ENCODE data around the gene GNAL. TPM values are rescaled to one million over a fixed set of nuclear protein-coding genes. Genes with fewer than 3 reads are reported as not detected.

The GNAL gene
- total RNA-seq, 1 experiment from 2014 or later = 0.44 TPM

DNA sequence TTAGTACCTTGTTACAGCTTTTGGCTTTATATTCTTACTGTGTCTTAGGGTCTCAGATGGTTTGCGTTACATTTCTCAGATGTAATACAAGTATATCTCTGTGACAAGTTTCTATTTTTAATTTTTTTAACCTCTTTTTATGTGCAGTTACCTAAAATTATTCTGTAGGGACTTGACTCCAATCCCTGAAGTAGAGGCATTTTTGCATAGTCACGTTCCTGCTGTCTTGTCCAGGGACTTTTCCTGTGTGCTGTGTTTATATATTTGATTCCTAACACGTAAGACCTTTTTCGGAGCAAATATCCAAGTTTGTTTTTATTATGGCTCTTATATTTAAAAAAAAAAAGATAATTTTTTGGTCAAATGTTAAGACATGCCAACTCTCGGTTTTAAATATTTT lies 91.0 kb downstream of the GNAL start:
- Histone ChIP-seq H3K27me3 (ENCODE audit: control insufficient read depth, insufficient read depth, low read length) (peaks cover 3% of the 10 kb centered on the region), H3K36me3 (ENCODE audit: control insufficient read depth, insufficient read depth, low read length) (no peaks in the 10 kb centered on the region; the same call in 1 of the 2 replicates), H3K9me3 (ENCODE audit: control insufficient read depth, insufficient read depth, low read depth, low read length) (no peaks in the 10 kb centered on the region), H3K4me3 (ENCODE audit: low read depth in 2 of 2, low read length in 2 of 2) (no peak overlapping the region), H3K27ac (ENCODE audit: low read length) (no peak overlapping the region), H3K4me1 (ENCODE audit: control insufficient read depth, insufficient read depth, low read length) (no peaks in the 10 kb centered on the region)
- intact Hi-C loops (cut with micrococcal nuclease; ENCODE audit: unreplicated experiment) = no loop called here
- no TSS peak for BruUV-seq (replicated peaks)
- CTCF ChIA-PET = no interaction called here
- DNase-seq (ENCODE audit: low read depth, low spot score) (no peak), ATAC-seq (no peak)
- TF ChIP-seq, protein P1, sequence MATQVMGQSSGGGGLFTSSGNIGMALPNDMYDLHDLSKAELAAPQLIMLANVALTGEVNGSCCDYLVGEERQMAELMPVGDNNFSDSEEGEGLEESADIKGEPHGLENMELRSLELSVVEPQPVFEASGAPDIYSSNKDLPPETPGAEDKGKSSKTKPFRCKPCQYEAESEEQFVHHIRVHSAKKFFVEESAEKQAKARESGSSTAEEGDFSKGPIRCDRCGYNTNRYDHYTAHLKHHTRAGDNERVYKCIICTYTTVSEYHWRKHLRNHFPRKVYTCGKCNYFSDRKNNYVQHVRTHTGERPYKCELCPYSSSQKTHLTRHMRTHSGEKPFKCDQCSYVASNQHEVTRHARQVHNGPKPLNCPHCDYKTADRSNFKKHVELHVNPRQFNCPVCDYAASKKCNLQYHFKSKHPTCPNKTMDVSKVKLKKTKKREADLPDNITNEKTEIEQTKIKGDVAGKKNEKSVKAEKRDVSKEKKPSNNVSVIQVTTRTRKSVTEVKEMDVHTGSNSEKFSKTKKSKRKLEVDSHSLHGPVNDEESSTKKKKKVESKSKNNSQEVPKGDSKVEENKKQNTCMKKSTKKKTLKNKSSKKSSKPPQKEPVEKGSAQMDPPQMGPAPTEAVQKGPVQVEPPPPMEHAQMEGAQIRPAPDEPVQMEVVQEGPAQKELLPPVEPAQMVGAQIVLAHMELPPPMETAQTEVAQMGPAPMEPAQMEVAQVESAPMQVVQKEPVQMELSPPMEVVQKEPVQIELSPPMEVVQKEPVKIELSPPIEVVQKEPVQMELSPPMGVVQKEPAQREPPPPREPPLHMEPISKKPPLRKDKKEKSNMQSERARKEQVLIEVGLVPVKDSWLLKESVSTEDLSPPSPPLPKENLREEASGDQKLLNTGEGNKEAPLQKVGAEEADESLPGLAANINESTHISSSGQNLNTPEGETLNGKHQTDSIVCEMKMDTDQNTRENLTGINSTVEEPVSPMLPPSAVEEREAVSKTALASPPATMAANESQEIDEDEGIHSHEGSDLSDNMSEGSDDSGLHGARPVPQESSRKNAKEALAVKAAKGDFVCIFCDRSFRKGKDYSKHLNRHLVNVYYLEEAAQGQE (IDR thresholded peaks at IDR 0.05; ENCODE audit: insufficient read depth in 1 of 2, low read depth in 2 of 2, low read length in 1 of 2) = no peak
- no peak for TF ChIP-seq SIN3A (IDR thresholded peaks at IDR 0.05; ENCODE audit: borderline replicate concordance, insufficient read depth, low read depth, low read length)
- TF ChIP-seq, protein P2, sequence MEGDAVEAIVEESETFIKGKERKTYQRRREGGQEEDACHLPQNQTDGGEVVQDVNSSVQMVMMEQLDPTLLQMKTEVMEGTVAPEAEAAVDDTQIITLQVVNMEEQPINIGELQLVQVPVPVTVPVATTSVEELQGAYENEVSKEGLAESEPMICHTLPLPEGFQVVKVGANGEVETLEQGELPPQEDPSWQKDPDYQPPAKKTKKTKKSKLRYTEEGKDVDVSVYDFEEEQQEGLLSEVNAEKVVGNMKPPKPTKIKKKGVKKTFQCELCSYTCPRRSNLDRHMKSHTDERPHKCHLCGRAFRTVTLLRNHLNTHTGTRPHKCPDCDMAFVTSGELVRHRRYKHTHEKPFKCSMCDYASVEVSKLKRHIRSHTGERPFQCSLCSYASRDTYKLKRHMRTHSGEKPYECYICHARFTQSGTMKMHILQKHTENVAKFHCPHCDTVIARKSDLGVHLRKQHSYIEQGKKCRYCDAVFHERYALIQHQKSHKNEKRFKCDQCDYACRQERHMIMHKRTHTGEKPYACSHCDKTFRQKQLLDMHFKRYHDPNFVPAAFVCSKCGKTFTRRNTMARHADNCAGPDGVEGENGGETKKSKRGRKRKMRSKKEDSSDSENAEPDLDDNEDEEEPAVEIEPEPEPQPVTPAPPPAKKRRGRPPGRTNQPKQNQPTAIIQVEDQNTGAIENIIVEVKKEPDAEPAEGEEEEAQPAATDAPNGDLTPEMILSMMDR (IDR thresholded peaks at IDR 0.05) = no peak
- TF ChIP-seq TCF7L2 (IDR thresholded peaks at IDR 0.05; ENCODE audit: low read depth, low read length) = no peak
- TF ChIP-seq POLR2AphosphoS5 (IDR thresholded peaks at IDR 0.05; ENCODE audit: low read depth, low read length) = no peak
- POLR2A ChIA-PET = no interaction called here
- in situ Hi-C loops (cut with HindIII; ENCODE audit: low pct_unique_long_range_greater_than_20kb, low sequenced_read_pairs) = no loop called here

DNA sequence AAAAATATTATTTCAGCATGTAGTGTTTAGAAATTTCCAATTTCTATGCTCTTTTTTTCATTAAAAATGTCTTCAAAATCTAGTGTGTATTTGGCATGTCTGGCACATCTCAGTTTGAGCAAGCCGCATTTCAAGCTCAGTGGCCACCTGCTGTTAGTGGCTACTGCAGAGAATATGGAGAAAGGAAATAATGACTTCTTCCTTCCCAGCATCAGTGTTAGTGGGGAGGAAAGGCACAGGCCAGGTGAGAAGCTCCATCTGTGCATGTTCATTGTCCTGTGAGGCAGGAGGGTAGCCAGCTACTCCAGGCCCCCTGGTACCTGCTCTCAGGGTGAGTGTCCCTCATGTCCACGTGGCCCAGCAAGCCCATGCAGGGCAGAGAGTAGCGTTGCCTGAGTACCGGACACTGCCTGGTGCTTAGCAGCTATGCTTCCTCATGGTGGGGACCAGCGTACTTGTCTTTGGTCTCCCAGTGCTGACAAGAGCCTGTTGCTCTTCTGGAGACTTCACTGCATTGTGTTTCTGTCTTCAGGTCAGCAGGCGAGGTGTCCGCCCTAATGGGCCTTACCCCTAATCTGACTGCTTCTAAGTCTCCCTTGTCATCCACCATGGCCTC lies 94.8 kb downstream of the GNAL start:
- BruUV-seq (replicated peaks) = no TSS peak
- no peak overlapping the region for H3K27ac ChIP-seq (ENCODE audit: low read length)
- in situ Hi-C loops (cut with HindIII; ENCODE audit: low pct_unique_long_range_greater_than_20kb, low sequenced_read_pairs) = no loop called here
- ChIA-PET CTCF (no interaction called here), POLR2A (no interaction called here)
- TF ChIP-seq SIN3A (IDR thresholded peaks at IDR 0.05; ENCODE audit: borderline replicate concordance, insufficient read depth, low read depth, low read length) = no peak
- no peak overlapping the region for H3K4me3 ChIP-seq (ENCODE audit: low read depth in 2 of 2, low read length in 2 of 2)
- intact Hi-C loops (cut with micrococcal nuclease; ENCODE audit: unreplicated experiment) = no loop called here
- H3K9me3 ChIP-seq (ENCODE audit: control insufficient read depth, insufficient read depth, low read depth, low read length) = no peaks in the 10 kb centered on the region
- no peaks in the 10 kb centered on the region; the same call in 1 of the 2 replicates for H3K36me3 ChIP-seq (ENCODE audit: control insufficient read depth, insufficient read depth, low read length)
- no peak for DNase-seq (ENCODE audit: low read depth, low spot score)
- peaks cover 3% of the 10 kb centered on the region for H3K27me3 ChIP-seq (ENCODE audit: control insufficient read depth, insufficient read depth, low read length)
- no peaks in the 10 kb centered on the region for H3K4me1 ChIP-seq (ENCODE audit: control insufficient read depth, insufficient read depth, low read length)
- no peak for ATAC-seq

DNA sequence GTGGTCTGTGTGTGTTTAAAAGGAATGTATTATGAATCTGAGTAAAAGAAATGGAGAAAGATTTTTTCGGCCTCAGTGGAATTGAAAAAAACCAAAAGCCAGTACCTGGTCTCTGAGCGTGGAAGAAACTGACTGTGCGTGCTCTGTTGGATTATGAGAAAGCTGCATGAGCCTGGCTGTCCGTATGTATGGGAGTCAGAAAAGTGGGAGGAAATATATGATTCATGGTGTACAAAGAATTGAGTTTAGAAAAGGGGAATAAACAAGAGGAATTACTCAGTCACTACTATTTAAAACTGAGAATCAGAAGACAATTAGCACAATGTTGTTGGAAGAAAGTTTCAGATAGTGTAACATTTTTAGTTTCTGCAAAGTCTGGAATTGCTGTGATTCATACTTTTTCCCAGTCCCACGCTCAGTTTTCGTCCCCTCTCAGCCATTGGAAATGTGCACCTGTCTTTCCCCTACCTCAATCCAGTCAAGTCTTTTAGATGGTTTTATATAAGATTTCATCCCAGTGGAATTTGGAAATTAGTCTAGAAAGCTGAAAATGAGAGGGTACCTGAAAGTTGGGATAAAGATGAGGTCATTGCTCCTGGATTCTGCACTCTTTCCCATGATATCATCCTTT lies 95.7 kb downstream of the GNAL start:
- Histone ChIP-seq H3K27ac (ENCODE audit: low read length) (no peak overlapping the region), H3K27me3 (ENCODE audit: control insufficient read depth, insufficient read depth, low read length) (peaks cover 3% of the 10 kb centered on the region), H3K36me3 (ENCODE audit: control insufficient read depth, insufficient read depth, low read length) (no peaks in the 10 kb centered on the region; the same call in 1 of the 2 replicates), H3K4me1 (ENCODE audit: control insufficient read depth, insufficient read depth, low read length) (no peaks in the 10 kb centered on the region), H3K9me3 (ENCODE audit: control insufficient read depth, insufficient read depth, low read depth, low read length) (no peaks in the 10 kb centered on the region), H3K4me3 (ENCODE audit: low read depth in 2 of 2, low read length in 2 of 2) (no peak overlapping the region)
- ATAC-seq (no peak), DNase-seq (ENCODE audit: low read depth, low spot score) (no peak)
- in situ Hi-C loops (cut with HindIII; ENCODE audit: low pct_unique_long_range_greater_than_20kb, low sequenced_read_pairs) (no loop called here), intact Hi-C loops (cut with micrococcal nuclease; ENCODE audit: unreplicated experiment) (no loop called here)
- no TSS peak for BruUV-seq (replicated peaks)
- ChIA-PET POLR2A (no interaction called here), CTCF (no interaction called here)
- TF ChIP-seq SIN3A (IDR thresholded peaks at IDR 0.05; ENCODE audit: borderline replicate concordance, insufficient read depth, low read depth, low read length) (no peak), TCF7L2 (IDR thresholded peaks at IDR 0.05; ENCODE audit: low read depth, low read length) (no peak), POLR2AphosphoS5 (IDR thresholded peaks at IDR 0.05; ENCODE audit: low read depth, low read length) (no peak)
- TF ChIP-seq, protein P1 (IDR thresholded peaks at IDR 0.05; ENCODE audit: insufficient read depth in 1 of 2, low read depth in 2 of 2, low read length in 1 of 2) = no peak
- TF ChIP-seq, protein P2 (IDR thresholded peaks at IDR 0.05) = no peak

Data from Panc1 (cell line).